Stimulated activated naive CD8-positive, alpha-beta T cell treated with anti-CD3 and anti-CD28 coated beads, Interleukin-15, Interleukin-2, amounts not matched to agents 100 U/mL and 50 U/mL, for 24 hours (primary cell): ENCODE data around the gene UBQLN4.
"Not testable (repeated sequence)": the region's sequence is repeated elsewhere in the genome, so short reads cannot be mapped to it uniquely, and the experiment has no call there.

Source experiments
- ATAC-seq: fragments of 150-1000 bp; cut with Tn5 transposase; one replicate; pipeline ENCODE4 v1.10.0; 2021
- DNase-seq: peaks from one replicate; pipeline ENCODE4 v3.0.0; 2021

UBQLN4 gene

GRCh38 chr1:156060937-156061636 lies 7.5 kb upstream of the UBQLN4 start, which contains the start of gene RAB25:
TSS of gene RAB25 (plus strand) at chr1:156061160. CDS start at chr1:156061401, 241 bp downstream.
- DNase-seq (no peak), ATAC-seq (no peak)

GRCh38 chr1:156056326-156056849 lies 2.8 kb upstream of the UBQLN4 start:
- ATAC-seq (no peak), DNase-seq (no peak)

DNA sequence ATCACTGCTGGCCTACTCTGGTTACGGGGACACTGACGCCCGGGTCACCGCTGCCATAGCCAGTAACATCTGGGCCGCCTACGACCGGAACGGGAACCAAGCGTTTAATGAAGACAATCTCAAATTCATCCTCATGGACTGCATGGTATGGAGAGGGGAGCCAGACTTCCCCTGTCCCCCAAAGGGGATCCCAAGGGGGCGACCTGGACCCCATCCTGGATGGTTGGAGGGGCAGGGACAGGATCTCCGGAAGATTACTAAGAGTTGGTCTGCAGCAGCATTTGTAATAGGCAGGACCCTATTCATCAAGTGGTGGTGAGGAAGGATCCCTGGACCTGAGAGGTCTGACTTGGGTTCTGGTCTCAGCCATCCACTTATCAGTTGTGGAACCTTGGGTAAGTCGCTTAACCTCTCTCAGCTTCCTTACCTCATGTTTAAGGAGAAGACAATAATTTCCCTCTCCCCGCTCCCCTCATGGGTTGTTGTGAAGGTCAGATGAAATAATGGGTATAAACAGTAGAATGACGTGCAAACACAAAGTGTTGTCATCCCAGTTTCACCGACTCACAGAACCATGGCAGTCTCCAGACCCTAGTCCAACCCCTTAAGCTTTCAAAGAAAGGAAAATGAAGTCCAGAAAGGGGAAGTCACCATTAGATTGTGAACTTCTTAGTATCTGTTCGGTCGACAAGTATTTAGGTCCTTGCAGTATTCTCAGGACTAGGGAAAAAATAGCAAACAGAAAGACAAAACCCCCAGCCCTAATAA lies 1.9 kb upstream of the UBQLN4 start:
- no peak for DNase-seq
- no peak for ATAC-seq

GRCh38 chr1:156054500-156055280 lies 1.1 kb upstream of the UBQLN4 start, which contains the start of gene LAMTOR2:
TSS of gene LAMTOR2 (plus strand) at chr1:156054782. CDS start at chr1:156054890, 108 bp downstream.
- peak; percentile 98 for DNase-seq
- peak; percentile 82 for ATAC-seq

DNA sequence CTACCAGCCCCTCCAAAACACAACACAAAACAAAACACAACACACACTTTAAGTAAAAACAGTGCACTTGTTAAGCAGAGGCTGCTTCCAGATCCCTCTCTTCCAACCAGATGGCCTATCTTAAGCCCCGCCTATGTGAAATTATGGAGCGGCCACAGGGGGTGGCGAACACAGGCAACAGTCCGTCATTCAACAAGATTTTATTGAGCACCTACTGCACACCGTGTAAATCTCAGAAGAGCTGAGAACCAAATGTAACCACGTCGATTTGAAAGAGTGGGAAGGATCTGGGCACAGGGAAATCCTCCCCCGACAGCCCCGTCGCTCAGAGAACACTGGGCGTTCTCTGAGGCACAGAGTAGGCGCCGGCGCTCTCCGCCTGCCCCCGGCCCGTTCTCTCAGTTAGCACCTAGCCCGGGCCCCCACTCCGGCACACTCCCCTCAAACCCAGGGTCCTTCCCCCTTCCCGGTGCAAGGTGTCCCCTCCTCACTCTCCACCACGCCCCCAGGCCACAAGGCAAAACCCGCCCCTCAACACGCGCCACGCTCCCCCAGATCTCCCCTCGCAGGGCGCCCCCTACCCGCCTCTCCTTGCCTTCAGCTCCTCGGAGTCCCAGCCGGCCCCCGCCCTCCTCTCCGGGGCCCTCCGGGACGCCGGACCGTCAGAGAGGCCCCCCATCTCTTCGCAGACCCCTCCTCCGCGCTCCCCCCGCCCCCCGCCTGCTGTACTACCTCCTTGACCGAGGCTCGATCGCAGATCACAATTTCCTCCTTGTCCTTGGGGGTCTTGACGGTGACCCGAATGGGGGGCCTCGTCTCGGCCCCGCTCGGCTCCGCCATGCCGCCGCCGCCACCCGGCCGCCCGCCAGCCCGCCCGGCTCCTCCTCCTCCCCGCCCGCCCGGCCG lies 483 bp downstream of the UBQLN4 start:
- peak; percentile 80 for DNase-seq
- peak; percentile 25 for ATAC-seq

DNA sequence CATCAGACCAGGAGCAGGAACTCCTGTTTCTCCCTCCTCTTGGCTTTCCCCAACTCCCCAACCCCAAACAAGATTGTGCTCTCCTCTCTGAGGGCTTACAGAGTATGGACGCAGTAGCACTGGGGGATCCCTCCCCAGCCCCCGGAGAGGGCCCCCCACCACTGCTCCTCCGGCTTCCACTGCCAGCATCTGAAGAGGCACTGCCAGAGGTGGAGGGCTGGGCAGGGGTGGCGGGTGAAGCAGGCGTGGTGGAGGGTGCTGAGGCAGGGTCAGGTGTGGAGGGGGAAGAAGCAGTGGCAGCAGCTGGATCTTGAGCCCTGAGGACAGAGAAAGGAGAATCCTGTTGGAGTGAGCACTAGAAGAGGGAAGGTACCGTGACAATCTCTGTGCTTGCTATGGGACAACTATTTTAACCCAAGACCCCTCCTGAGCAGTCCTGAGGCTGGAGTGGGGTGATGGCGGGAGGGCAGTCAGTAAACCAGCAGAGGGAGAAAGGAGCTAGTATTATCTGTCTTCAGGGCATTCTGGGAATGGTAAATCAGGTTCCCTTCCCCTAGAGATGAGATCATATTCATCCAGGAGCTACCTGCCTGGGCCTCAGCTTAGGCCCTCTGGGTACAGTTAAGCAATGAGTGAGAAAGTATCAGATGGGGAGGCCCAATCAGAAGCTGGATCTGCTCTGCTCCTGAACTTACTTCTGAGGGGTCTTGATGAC lies 2.4 kb downstream of the UBQLN4 start:
- DNase-seq (no peak), ATAC-seq (no peak)

DNA sequence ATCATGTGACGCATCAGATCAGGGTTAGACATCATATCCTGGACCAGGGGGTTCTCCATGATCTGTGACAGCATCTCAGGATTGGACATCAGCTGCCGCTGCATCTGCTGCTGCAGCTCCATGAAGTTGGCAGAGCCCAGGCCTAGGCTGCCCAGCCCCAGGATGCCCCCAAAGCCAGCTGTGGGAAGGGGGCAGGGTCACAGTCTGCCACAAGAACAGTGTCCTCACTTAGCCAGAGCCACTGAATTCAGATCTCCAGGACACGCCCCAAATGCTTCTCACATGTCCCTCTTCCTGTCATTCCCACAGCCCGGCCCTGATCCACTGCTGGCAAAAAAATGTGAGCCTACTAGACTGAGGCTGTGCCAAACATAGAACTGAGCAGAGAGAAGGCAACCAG lies 3.2 kb downstream of the UBQLN4 start:
- DNase-seq, result no peak
- ATAC-seq, result no peak

- DNase-seq, result no peak
These were observed 4.8 kb downstream of the UBQLN4 start for GRCh38 chr1:156048663-156049258.

GRCh38 chr1:156045076-156045475 lies 8.5 kb downstream of the UBQLN4 start:
- no peak for DNase-seq
- no peak for ATAC-seq

More at GRCh38 chr1:156048663-156049258, 4.8 kb downstream of the UBQLN4 start:
- ATAC-seq, result no peak

DNA sequence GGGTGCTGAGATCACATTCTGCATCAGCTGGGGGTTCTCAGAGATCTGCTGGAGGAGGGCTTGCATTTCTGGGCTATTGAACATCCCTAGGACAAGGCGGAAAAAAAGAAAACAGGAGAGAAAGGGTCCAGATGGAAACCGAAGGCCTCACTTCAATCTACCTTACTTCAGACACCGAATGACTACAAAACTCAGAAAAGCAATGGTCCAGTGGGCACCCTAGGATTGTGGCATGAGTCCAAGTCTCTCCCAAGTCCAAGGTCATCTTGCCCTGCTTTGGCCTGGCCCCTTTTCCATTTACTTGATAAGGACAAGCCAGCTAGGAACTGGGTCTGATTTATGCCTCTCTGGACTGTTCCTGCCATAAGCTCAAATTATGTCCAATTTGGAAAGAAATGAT lies 10.8 kb downstream of the UBQLN4 start:
- no peak for ATAC-seq
- DNase-seq, result no peak

GRCh38 chr1:156034991-156035390 lies 18.6 kb downstream of the UBQLN4 start:
- ATAC-seq, DNase-seq: not testable (repeated sequence)

DNA sequence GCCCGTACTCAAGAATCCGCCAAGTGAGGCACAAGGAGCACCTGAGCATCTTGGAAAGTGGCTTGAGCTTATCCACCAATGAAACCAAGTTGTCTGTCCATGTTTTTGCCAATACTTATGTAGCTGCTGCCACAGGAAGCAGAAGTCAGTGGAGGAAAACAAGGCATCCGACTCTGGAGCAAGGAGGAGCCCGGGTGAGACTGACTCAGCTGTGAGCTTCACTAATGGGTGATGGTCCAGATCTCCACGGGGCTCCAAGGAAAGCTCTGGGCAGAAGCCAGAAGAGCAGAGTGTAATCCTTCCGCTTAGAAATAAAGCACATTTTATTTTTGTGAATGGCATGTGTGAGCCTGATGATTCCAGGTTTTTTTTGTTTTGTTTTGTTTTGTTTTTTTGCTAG lies 20.6 kb downstream of the UBQLN4 start:
- DNase-seq (no peak), ATAC-seq (no peak)

DNA sequence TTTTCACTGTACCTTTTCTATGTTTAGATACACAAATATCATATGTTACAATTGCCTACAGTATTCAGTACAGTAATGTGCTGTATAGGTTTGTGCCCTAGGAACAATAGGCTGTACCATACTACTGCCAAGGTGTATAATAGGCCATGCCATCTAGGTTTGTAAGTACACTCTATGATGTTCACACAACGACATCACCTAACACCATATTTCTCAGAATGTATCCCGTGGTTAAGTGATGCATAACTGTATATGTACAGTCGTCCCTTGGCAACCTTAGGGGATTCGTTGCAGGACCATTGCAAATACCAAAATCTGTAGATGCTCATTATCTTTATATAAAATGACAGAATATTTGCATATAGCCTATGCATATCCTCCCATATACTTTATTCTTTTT lies 27.0 kb downstream of the UBQLN4 start:
- ATAC-seq (peak; percentile 62), DNase-seq (no peak)

- peak; percentile 72 for ATAC-seq
- DNase-seq, result peak; percentile 38
These were observed 27.7 kb downstream of the UBQLN4 start for GRCh38 chr1:156025876-156026275.

DNA sequence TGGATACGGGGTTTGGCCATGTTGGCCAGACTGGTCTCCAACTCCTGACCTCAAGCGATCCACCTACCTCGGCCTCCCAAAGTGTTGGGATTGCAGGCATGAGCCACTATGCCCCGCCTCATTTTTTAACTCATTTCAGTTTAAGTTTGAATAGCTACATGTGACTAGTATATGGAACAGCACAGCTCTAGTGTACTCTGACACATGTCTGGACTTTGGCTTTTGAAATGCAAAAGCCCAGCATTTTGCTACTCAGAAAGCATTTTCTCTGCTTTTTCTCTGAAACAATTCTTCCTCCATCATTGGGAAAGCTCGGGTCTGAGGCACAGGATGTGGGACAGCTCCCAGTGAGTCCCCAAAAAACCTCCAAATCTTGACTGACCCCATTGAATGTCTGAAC lies 28.8 kb downstream of the UBQLN4 start:
- ATAC-seq (no peak), DNase-seq (no peak)

DNA sequence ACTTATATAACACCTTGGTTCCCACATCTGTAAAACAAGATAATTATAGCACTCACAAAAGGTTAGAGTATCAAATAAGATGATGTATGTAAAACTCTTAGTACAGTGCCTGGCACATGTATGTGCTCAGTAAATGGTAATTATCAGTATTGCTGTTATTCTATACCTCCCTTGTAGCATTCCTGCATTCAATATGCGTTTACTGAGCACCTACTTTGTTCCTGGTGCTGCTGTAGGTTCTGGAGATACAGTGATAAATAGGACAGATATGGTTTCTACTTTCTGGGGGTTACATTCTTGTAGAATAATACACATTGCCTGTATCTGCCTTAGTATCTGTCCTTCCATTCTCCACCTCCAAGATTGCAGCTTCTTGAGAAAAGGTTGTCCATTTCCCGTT lies 31.6 kb downstream of the UBQLN4 start:
- DNase-seq (no peak), ATAC-seq (no peak)

GRCh38 chr1:156021093-156021428 lies 32.5 kb downstream of the UBQLN4 start:
- ATAC-seq, result no peak

DNA sequence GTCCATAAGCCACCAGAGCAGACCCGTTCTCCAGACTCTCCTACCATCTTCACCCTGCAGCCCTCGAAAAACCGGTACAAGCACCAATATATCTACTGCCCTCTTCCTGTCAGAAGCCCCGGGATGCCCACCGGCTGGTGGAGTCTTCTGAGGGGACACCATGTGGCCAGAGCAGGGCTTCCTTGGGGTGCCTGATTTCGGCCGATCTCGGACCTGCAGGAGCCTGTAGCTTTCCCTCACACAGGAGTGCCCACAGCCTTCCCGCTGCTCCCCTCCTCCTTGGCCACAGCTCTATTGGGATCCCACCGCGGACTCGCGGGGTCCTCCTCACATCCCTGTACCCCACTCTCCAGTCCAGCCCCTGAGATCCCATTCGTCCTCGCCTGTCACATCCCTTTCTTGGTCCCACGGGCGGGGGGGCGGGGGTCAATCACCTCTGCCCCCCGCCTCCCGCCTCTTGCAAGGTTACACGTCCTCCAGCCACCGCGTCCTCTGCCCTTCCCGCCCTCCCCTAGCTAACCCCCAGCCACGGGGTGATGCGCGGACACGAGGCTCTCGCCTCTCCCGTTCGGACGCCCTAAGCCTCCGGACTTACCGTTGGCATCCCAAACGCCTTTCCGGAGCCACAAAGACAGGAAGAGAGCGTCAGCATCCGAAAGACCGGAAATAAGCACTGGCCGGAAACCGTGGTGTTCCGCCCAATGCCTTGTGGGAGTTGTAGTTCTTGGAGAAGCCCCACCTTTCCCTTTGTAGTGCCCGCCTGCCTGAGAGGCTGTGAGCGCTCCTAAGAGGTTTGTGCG lies 33.1 kb downstream of the UBQLN4 start, which contains the start of gene SSR2:
TSS of gene SSR2 (minus strand) at position 659 of the 800 bp plus-strand sequence. CDS start 784 bp downstream, outside the sequence.
- ATAC-seq (peak; percentile 100), DNase-seq (peak; percentile 83)

More at GRCh38 chr1:156021093-156021428, 32.5 kb downstream of the UBQLN4 start:
- DNase-seq, result no peak

- no peak for ATAC-seq
- DNase-seq, result no peak
These were observed 33.7 kb downstream of the UBQLN4 start for GRCh38 chr1:156019946-156020292.
